PC-9 (cell line): ENCODE measurements around the gene MINDY4B. TPM values are rescaled to one million over a fixed set of nuclear protein-coding genes. Genes with fewer than 3 reads are reported as not detected.

Experiments used
- BruUV-seq: library from RNA; stranded (reverse); fragments of 400-500 nt; replicated peaks from 2 replicates; lab custom pipeline; 2021; lab: Mats Ljungman, UMichigan
- CTCF ChIA-PET: fragments of 300-600 bp; sonication (Branson Sonifier 250); formaldehyde crosslinking; loops from one replicate; lab custom pipeline; 2022; ENCODE audit warnings: antibody characterized with exemption; lab: Charles Lee
- POLR2A ChIA-PET: fragments of 300-600 bp; sonication (Branson Sonifier 250); formaldehyde crosslinking; loops from one replicate; lab custom pipeline; 2022; ENCODE audit warnings: antibody characterized with exemption; ENCODE audit not compliant: unreplicated experiment; lab: Charles Lee
- DNase-seq, 2 experiments: peaks; one replicate each; pipeline versions ENCODE4 v3.0.0 to v3.0.0-alpha.2; 2015 to 2022; ENCODE audit warnings: mixed read lengths in 1 of 2
- H2AFZ ChIP-seq: fragments of 200-600 bp; sonication (generic); 2 replicates; pipeline ENCODE4 v1.8.1; 2017; ENCODE audit warnings: antibody characterized with exemption
- H3F3A ChIP-seq: fragments of 200-600 bp; sonication (generic); 2 replicates; pipeline ENCODE4 v1.8.1; 2017; ENCODE audit warnings: antibody characterized with exemption, mild to moderate bottlenecking, low read depth; ENCODE audit not compliant: insufficient read depth
- H3K27ac ChIP-seq: fragments of 200-600 bp; sonication (generic); 2 replicates; pipeline ENCODE4 v1.6.1; 2016; ENCODE audit warnings: mixed run types
- H3K27me3 ChIP-seq: fragments of 200-600 bp; sonication (generic); 2 replicates; pipeline ENCODE4 v1.6.1; 2016; ENCODE audit warnings: low read depth, mixed run types; ENCODE audit not compliant: insufficient read depth
- H3K36me3 ChIP-seq: fragments of 200-600 bp; sonication (generic); 2 replicates; pipeline ENCODE4 v1.6.1; 2016; ENCODE audit warnings: low read depth, mixed run types
- H3K4me1 ChIP-seq: fragments of 200-600 bp; sonication (generic); replicated peaks from 2 replicates; pipeline ENCODE4 v1.6.1; 2016; ENCODE audit warnings: mixed run types; ENCODE audit not compliant: insufficient read depth
- H3K4me2 ChIP-seq: fragments of 200-600 bp; sonication (generic); 2 replicates; pipeline ENCODE4 v1.6.1; 2017; ENCODE audit warnings: mixed run types
- H3K4me3 ChIP-seq: fragments of 200-600 bp; sonication (generic); 2 replicates; pipeline ENCODE4 v1.6.1; 2016; ENCODE audit warnings: mixed run types
- H3K79me2 ChIP-seq: fragments of 200-600 bp; sonication (generic); 2 replicates; pipeline ENCODE4 v1.6.1; 2017; ENCODE audit warnings: low read depth, mixed run types
- H3K9me2 ChIP-seq: fragments of 200-600 bp; sonication (generic); 2 replicates; pipeline ENCODE4 v1.8.1; 2017; ENCODE audit warnings: mild to moderate bottlenecking; ENCODE audit not compliant: insufficient read depth
- H3K9me3 ChIP-seq: fragments of 200-600 bp; sonication (generic); 2 replicates; pipeline ENCODE4 v1.8.1; 2016; ENCODE audit warnings: low read depth; ENCODE audit not compliant: insufficient read depth
- H4K20me1 ChIP-seq: fragments of 200-600 bp; sonication (generic); 2 replicates; pipeline ENCODE4 v1.8.1; 2017; ENCODE audit not compliant: insufficient read depth
- EZH2 ChIP-seq: fragments of 200-600 bp; sonication (generic); IDR thresholded peaks from 2 replicates; pipeline ENCODE4 v1.8.0; 2017; ENCODE audit warnings: antibody characterized with exemption, low read depth
- intact Hi-C: fragments of 100-400 bp; cut with micrococcal nuclease; formaldehyde crosslinking; loops from one replicate; pipeline ENCODE4 v1.10.0; 2022; ENCODE audit not compliant: unreplicated experiment
- total RNA-seq: library from RNA; stranded (reverse); gene quantifications from 2 replicates; pipeline ENCODE4 v1.2.3, GENCODE V29; 2021
- TF ChIP-seq, protein P1 (sequence below): fragments of 200-600 bp; sonication (generic); conservative IDR thresholded peaks from 2 replicates; pipeline ENCODE4 v1.6.1; 2017; ENCODE audit warnings: mixed run types, antibody characterized with exemption, mild to moderate bottlenecking, moderate library complexity

MINDY4B gene
- total RNA-seq, 1 experiment from 2014 or later, result not detected

DNA sequence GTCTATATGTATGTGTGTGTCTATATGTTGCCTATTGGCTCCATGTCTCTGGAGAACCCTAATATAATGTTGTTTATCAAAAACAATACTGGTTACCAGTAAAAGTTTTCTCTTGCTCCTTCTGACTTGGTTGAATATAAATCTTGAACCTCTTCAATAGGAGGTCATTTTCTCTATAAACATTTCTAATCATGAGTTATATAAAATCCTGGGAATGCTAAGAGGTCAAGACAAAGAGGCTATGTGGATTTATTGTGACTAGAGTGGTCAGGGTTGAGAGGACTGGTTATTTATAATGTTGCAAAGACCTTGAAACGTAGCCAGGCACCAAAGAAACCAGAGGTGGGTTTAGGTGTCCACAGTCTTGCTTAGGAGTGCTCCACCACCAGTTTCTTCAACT lies 1.2 kb upstream of the MINDY4B start:
- Histone ChIP-seq H3K79me2 (no peaks in the 10 kb centered on the region), H2AFZ (no peak overlapping the region), H3K9me3 (no peaks in the 10 kb centered on the region), H3K36me3 (no peaks in the 10 kb centered on the region), H3K27me3 (peaks cover 16% of the 10 kb centered on the region; the same call in 1 of the 2 replicates), H3K4me1 (no peaks in the 10 kb centered on the region), H4K20me1 (no peaks in the 10 kb centered on the region), H3K9me2 (no peaks in the 10 kb centered on the region), H3K27ac (no peak overlapping the region), H3K4me2 (no peak overlapping the region), H3K4me3 (no peak overlapping the region), H3F3A (no peaks in the 10 kb centered on the region)
- DNase-seq, result no peak
- BruUV-seq, result no TSS peak
- ChIA-PET CTCF (no interaction called here), POLR2A (no interaction called here)
- intact Hi-C loops, result no loop called here
- TF ChIP-seq EZH2, result no peak
- TF ChIP-seq, protein P1, sequence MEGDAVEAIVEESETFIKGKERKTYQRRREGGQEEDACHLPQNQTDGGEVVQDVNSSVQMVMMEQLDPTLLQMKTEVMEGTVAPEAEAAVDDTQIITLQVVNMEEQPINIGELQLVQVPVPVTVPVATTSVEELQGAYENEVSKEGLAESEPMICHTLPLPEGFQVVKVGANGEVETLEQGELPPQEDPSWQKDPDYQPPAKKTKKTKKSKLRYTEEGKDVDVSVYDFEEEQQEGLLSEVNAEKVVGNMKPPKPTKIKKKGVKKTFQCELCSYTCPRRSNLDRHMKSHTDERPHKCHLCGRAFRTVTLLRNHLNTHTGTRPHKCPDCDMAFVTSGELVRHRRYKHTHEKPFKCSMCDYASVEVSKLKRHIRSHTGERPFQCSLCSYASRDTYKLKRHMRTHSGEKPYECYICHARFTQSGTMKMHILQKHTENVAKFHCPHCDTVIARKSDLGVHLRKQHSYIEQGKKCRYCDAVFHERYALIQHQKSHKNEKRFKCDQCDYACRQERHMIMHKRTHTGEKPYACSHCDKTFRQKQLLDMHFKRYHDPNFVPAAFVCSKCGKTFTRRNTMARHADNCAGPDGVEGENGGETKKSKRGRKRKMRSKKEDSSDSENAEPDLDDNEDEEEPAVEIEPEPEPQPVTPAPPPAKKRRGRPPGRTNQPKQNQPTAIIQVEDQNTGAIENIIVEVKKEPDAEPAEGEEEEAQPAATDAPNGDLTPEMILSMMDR, result no peak

DNA sequence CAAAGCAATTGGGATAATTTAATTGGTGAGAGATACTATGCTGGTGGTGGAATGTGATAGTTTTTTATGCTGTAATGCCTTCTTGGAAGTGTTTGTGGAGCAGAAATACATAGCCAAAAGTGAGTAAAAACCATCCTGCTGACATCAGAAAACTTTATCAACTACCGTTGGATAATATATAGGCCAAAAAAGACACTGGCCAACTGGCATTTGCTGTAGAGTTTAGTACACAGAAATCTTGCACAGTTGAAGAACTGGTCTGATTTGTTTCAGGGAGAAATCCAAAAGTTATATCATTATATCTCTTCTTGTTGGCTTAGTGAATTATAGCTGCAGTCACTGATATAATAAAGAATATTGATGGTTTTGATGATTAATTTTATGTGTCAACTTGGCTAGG lies 507 bp upstream of the MINDY4B start:
- Histone ChIP-seq H3K9me2 (no peaks in the 10 kb centered on the region), H3K36me3 (no peaks in the 10 kb centered on the region), H3F3A (no peaks in the 10 kb centered on the region), H4K20me1 (no peaks in the 10 kb centered on the region), H3K27ac (no peak overlapping the region), H3K4me2 (no peak overlapping the region), H3K27me3 (peaks cover 16% of the 10 kb centered on the region; the same call in 1 of the 2 replicates), H3K79me2 (no peaks in the 10 kb centered on the region), H3K9me3 (no peaks in the 10 kb centered on the region), H2AFZ (no peak overlapping the region), H3K4me1 (no peaks in the 10 kb centered on the region), H3K4me3 (no peak overlapping the region)
- DNase-seq, result no peak
- ChIA-PET CTCF (no interaction called here), POLR2A (no interaction called here)
- no TSS peak for BruUV-seq
- intact Hi-C loops, result no loop called here
- TF ChIP-seq, protein P1, result no peak
- TF ChIP-seq EZH2, result no peak

DNA sequence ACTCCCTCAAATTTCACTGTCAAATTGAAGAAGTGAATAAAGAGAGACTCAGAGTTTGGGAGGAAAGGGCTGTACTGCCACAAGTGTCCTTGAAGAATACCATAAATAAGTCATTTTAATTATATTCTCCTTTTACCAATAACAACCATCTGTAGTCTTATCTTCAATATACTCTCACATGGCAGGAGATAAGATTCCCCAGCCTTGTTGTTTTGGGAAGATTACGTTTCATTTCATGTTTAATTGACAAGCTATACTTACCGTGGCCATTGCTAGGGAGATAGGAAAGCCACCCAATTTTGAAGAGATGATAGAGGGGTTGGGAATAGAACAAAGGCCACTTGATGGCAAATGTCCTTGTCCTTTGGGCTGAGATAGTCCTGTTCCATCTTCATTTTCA lies 2.3 kb downstream of the MINDY4B start:
- intact Hi-C loops, result no loop called here
- ChIA-PET CTCF (no interaction called here), POLR2A (no interaction called here)
- Histone ChIP-seq H3K27me3 (peaks cover 6% of the 10 kb centered on the region; the same call in 1 of the 2 replicates), H3K36me3 (no peaks in the 10 kb centered on the region), H3K4me2 (no peak overlapping the region), H3K9me2 (no peaks in the 10 kb centered on the region), H3K27ac (no peak overlapping the region), H3K4me1 (no peaks in the 10 kb centered on the region), H3K4me3 (no peak overlapping the region), H2AFZ (no peak overlapping the region), H3F3A (no peaks in the 10 kb centered on the region), H3K79me2 (no peaks in the 10 kb centered on the region), H3K9me3 (no peaks in the 10 kb centered on the region), H4K20me1 (no peaks in the 10 kb centered on the region)
- no TSS peak for BruUV-seq
- DNase-seq, result no peak
- TF ChIP-seq, protein P1, result no peak
- no peak for TF ChIP-seq EZH2
